PC-9 (cell line): Measurements from ENCODE around the gene PCSK1N.

Experiments used
- EZH2 ChIP-seq: fragments of 200-600 bp; sonication (generic); IDR thresholded peaks from 2 replicates; pipeline ENCODE4 v1.8.0; 2017; ENCODE audit warnings: antibody characterized with exemption, low read depth
- TF ChIP-seq, protein P1 (sequence below): fragments of 200-600 bp; sonication (generic); conservative IDR thresholded peaks from 2 replicates; pipeline ENCODE4 v1.6.1; 2017; ENCODE audit warnings: mixed run types, antibody characterized with exemption, mild to moderate bottlenecking, moderate library complexity

DNA sequence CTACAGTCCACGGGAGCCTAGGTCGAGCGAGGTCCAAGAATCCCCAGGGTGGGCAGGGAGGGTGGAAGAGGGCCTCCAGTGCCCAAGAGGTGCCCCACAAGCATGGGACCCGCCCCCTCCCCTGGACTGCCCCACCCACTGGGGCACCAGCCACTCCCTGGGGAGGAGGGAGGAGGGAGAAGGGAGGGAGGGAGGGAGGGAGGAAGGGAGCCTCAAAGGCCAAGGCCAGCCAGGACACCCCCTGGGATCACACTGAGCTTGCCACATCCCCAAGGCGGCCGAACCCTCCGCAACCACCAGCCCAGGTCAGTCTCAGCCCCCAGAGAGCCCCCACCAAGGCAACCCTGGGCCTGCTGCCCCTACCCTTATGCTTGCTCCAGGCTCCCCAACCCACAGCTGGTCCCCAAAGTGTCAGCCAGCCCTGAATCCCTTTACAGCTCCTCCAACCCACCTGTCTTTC, 49.0 kb downstream of the PCSK1N start, which contains the start of gene GATA1:
- TF ChIP-seq, protein P1, sequence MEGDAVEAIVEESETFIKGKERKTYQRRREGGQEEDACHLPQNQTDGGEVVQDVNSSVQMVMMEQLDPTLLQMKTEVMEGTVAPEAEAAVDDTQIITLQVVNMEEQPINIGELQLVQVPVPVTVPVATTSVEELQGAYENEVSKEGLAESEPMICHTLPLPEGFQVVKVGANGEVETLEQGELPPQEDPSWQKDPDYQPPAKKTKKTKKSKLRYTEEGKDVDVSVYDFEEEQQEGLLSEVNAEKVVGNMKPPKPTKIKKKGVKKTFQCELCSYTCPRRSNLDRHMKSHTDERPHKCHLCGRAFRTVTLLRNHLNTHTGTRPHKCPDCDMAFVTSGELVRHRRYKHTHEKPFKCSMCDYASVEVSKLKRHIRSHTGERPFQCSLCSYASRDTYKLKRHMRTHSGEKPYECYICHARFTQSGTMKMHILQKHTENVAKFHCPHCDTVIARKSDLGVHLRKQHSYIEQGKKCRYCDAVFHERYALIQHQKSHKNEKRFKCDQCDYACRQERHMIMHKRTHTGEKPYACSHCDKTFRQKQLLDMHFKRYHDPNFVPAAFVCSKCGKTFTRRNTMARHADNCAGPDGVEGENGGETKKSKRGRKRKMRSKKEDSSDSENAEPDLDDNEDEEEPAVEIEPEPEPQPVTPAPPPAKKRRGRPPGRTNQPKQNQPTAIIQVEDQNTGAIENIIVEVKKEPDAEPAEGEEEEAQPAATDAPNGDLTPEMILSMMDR: no peak
- no peak for TF ChIP-seq EZH2
